GM23338 (cell line): ENCODE measurements around the gene IST1.

Experiments
- CREB1 ChIP-seq: fragments of 250-450 bp; sonication (Bioruptor Pico); IDR thresholded peaks from 2 replicates; pipeline ENCODE4 v1.5.0; 2020; ENCODE audit warnings: low read depth, mild to moderate bottlenecking, moderate library complexity
- CTCF ChIP-seq, 2 experiments: fragments of 200-600 bp in 1 of 2; sonication (generic) in 1 of 2; conservative IDR thresholded peaks; 2 replicates each; pipeline versions ENCODE4 v1.5.1 to v1.6.1; 2016 to 2017; ENCODE audit warnings: antibody characterized with exemption in 2 of 2, low read depth in 2 of 2, mild to moderate bottlenecking in 2 of 2, moderate library complexity in 1 of 2
- EZH2 ChIP-seq: fragments of 200-600 bp; sonication (generic); IDR thresholded peaks from one replicate; pipeline ENCODE4 v1.8.0; 2017; ENCODE audit warnings: antibody characterized with exemption, mild to moderate bottlenecking, low read depth; ENCODE audit not compliant: unreplicated experiment
- EZH2phosphoT487 ChIP-seq: fragments of 200-600 bp; sonication (generic); IDR thresholded peaks from one replicate; pipeline ENCODE4 v1.8.1; 2018; ENCODE audit warnings: antibody characterized with exemption; ENCODE audit not compliant: unreplicated experiment
- JUNB ChIP-seq: IDR thresholded peaks from one replicate; pipeline ENCODE4 v1.6.1; 2016; ENCODE audit warnings: antibody characterized with exemption; ENCODE audit not compliant: unreplicated experiment
- POLR2AphosphoS5 ChIP-seq: IDR thresholded peaks from 2 replicates; pipeline ENCODE4 v1.6.1; 2016; ENCODE audit warnings: antibody characterized with exemption, low read depth
- REST ChIP-seq: IDR thresholded peaks from one replicate; pipeline ENCODE4 v1.6.1; 2018; ENCODE audit warnings: antibody characterized with exemption; ENCODE audit not compliant: unreplicated experiment

GRCh38 chr16:71945616-71946015, 50.3 kb downstream of the IST1 start:
- TF ChIP-seq POLR2AphosphoS5 (no peak), CTCF (conservative IDR thresholded peaks at IDR 0.05; ENCODE audit: low read depth in 2 of 2) (no peak), EZH2phosphoT487 (no peak), REST (no peak), JUNB (no peak), CREB1 (CRISPR knock-in tag) (no peak), EZH2 (no peak)
